ENCODE results near the gene XPR1.
A peak's percentile ranks its signal among the peaks of the same experiment; 100 is the strongest.

Gene XPR1

DNA sequence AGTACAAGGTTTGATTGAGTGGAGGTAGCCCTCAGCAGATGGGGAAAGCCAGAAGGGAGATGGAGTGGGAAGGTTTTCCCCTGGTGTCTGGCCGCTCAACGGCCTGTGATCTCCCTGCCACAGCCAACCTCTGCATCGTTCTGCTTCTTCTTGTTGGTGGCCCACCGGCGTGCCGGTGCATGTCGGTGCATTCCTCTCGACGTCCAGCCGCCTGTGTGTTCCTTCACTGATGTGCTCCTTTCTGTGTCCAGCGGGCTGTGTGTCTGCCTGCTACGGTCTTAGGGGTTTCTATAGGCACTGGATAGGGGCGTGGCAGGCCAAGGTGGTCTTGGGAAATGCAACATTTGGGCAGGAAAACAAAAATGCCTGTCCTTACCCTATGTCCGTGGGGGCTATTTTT lies 101.0 kb downstream of the XPR1 start:
- H3K36me3 ChIP-seq (ENCODE audit: control insufficient read depth, insufficient read depth, low read length): no peaks in the 10 kb centered on the region
- no peak overlapping the region for H3K4me3 ChIP-seq (replicated peaks; ENCODE audit: low read depth, low read length)
- TF ChIP-seq, protein P1, sequence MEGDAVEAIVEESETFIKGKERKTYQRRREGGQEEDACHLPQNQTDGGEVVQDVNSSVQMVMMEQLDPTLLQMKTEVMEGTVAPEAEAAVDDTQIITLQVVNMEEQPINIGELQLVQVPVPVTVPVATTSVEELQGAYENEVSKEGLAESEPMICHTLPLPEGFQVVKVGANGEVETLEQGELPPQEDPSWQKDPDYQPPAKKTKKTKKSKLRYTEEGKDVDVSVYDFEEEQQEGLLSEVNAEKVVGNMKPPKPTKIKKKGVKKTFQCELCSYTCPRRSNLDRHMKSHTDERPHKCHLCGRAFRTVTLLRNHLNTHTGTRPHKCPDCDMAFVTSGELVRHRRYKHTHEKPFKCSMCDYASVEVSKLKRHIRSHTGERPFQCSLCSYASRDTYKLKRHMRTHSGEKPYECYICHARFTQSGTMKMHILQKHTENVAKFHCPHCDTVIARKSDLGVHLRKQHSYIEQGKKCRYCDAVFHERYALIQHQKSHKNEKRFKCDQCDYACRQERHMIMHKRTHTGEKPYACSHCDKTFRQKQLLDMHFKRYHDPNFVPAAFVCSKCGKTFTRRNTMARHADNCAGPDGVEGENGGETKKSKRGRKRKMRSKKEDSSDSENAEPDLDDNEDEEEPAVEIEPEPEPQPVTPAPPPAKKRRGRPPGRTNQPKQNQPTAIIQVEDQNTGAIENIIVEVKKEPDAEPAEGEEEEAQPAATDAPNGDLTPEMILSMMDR (IDR thresholded peaks at IDR 0.05; ENCODE audit: insufficient read depth, low read length, poor library complexity, severe bottlenecking): no peak
- no peaks in the 10 kb centered on the region for H3K27me3 ChIP-seq (replicated peaks; ENCODE audit: control insufficient read depth, insufficient read depth, low read length)
- no peak for DNase-seq (ENCODE audit: extremely low read depth, insufficient read length)

DNA sequence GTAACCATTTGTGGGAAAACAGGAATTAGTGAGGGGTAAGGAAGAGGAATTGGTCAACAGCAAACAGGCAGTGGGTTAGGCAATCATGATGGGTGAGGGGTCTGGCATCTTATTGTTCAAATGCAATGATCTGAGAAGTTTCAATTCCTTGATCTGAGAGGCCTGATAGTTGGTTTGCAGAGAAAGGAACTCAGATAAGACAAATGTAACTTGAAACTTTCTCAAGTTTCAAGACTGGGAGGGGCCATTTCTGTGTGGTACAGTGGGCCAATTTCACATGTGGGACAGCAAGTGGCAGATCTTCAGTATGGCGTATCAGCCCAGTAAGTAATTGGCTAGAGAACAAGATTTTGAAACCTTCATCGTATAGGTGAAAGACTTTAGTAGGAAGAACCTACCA lies 102.5 kb downstream of the XPR1 start:
- Histone ChIP-seq H3K27me3 (replicated peaks; ENCODE audit: control insufficient read depth, insufficient read depth, low read length) (no peaks in the 10 kb centered on the region), H3K36me3 (ENCODE audit: control insufficient read depth, insufficient read depth, low read length) (no peaks in the 10 kb centered on the region), H3K4me3 (replicated peaks; ENCODE audit: low read depth, low read length) (no peak overlapping the region)
- peak; percentile 3 for DNase-seq (ENCODE audit: extremely low read depth, insufficient read length)
- TF ChIP-seq, protein P1 (IDR thresholded peaks at IDR 0.05; ENCODE audit: insufficient read depth, low read length, poor library complexity, severe bottlenecking): no peak

DNA sequence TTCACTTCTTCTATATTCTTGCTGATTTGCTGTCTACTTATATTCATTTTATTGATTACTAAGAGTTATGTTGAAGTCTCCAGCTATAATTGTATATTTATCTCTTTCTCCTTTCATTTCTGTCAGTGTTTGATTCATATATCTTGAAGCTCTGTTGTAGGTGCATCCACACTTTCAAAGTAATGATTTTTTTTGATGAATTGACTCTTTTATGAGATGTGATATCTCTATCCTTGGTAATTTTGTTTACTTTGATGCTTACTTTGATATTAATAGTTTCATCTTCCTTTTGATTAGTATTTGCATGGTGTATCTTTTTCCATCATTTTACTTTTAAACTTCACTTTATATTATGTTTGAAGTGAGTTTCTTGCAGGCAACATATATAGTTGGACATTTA lies 110.8 kb downstream of the XPR1 start:
- no peak for DNase-seq (ENCODE audit: extremely low read depth, insufficient read length)
- no peaks in the 10 kb centered on the region for H3K36me3 ChIP-seq (ENCODE audit: control insufficient read depth, insufficient read depth, low read length)
- H3K4me3 ChIP-seq (replicated peaks; ENCODE audit: low read depth, low read length): no peak overlapping the region
- H3K27me3 ChIP-seq (replicated peaks; ENCODE audit: control insufficient read depth, insufficient read depth, low read length): no peaks in the 10 kb centered on the region
- TF ChIP-seq, protein P1 (IDR thresholded peaks at IDR 0.05; ENCODE audit: insufficient read depth, low read length, poor library complexity, severe bottlenecking): no peak

DNA sequence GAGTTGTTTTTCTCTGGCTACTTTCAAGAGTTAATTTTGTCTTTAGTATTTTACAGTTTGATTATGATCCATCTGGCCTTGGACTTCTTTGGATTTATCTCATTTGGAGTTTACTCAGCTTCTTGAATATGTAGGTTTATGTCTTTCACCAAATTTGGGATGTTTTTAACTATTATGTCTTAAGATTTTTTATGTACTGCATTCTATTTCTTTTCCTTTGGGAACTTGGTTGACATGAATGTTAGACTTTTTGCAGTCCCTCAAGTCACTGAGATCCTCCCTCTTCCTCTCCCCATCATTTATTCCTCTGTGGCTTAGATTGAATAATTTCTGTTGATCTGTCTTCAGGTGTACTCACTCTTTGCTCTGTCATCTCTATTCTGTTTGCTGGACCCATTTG lies 112.0 kb downstream of the XPR1 start:
- TF ChIP-seq, protein P1 (IDR thresholded peaks at IDR 0.05; ENCODE audit: insufficient read depth, low read length, poor library complexity, severe bottlenecking): no peak
- Histone ChIP-seq H3K36me3 (ENCODE audit: control insufficient read depth, insufficient read depth, low read length) (no peaks in the 10 kb centered on the region), H3K27me3 (replicated peaks; ENCODE audit: control insufficient read depth, insufficient read depth, low read length) (no peaks in the 10 kb centered on the region), H3K4me3 (replicated peaks; ENCODE audit: low read depth, low read length) (no peak overlapping the region)
- DNase-seq (ENCODE audit: extremely low read depth, insufficient read length): no peak

DNA sequence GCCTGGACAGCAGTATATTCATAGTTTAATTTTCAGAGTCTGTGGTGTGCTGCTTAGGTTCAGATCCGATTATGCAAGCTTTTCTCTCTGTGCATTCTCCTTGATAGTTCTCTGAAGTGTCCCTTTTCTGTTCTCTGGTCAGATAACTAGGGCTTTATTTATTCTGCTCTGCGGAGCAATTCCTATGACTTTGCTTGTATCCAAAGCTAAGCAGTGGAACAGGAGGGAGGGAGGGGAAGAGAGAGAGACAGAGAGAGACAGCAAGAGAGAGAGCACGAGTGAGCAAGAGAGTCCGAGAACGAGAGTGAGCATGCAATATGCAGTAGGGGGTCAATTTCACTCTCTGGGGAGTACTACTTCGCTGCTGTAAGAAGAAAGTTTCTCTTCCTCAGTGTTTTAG lies 113.3 kb downstream of the XPR1 start:
- no peaks in the 10 kb centered on the region for H3K27me3 ChIP-seq (replicated peaks; ENCODE audit: control insufficient read depth, insufficient read depth, low read length)
- no peak for DNase-seq (ENCODE audit: extremely low read depth, insufficient read length)
- no peaks in the 10 kb centered on the region for H3K36me3 ChIP-seq (ENCODE audit: control insufficient read depth, insufficient read depth, low read length)
- TF ChIP-seq, protein P1 (IDR thresholded peaks at IDR 0.05; ENCODE audit: insufficient read depth, low read length, poor library complexity, severe bottlenecking): no peak
- no peak overlapping the region for H3K4me3 ChIP-seq (replicated peaks; ENCODE audit: low read depth, low read length)

DNA sequence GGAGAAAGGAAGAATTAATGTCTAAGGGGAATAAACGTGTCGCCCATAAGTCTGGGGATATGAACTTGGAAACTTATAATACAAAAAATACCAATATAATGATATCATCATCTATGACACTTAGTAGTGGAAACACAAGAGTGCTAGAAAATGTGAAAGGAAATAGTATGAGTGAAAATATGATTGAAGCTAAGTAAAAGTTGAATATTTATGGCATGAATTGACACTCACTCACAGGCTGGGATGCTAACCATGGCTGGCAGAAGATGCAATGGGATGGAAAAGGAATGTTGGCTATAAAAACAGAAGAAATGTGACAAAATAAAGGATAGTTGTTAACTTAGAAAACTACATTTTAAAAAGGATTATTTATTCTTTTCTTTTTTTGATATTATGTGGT lies 120.1 kb downstream of the XPR1 start:
- no peaks in the 10 kb centered on the region for H3K36me3 ChIP-seq (ENCODE audit: control insufficient read depth, insufficient read depth, low read length)
- TF ChIP-seq, protein P1 (IDR thresholded peaks at IDR 0.05; ENCODE audit: insufficient read depth, low read length, poor library complexity, severe bottlenecking): no peak
- H3K4me3 ChIP-seq (replicated peaks; ENCODE audit: low read depth, low read length): no peak overlapping the region
- no peak for DNase-seq (ENCODE audit: extremely low read depth, insufficient read length)
- H3K27me3 ChIP-seq (replicated peaks; ENCODE audit: control insufficient read depth, insufficient read depth, low read length): no peaks in the 10 kb centered on the region
